Loucy (cell line): ENCODE data around the gene BCL3.

ENCODE experiments used
- EZH2phosphoT487 ChIP-seq: fragments of 200-600 bp; IDR thresholded peaks from 2 replicates; pipeline ENCODE4 v1.6.1; 2018; ENCODE audit warnings: antibody characterized with exemption, mild to moderate bottlenecking, moderate library complexity, borderline replicate concordance
- TF ChIP-seq, protein P1 (sequence below): fragments of 200-600 bp; sonication (generic); conservative IDR thresholded peaks from 2 replicates; pipeline ENCODE4 v1.5.1; 2014; ENCODE audit warnings: mild to moderate bottlenecking, antibody characterized with exemption, low read length

DNA sequence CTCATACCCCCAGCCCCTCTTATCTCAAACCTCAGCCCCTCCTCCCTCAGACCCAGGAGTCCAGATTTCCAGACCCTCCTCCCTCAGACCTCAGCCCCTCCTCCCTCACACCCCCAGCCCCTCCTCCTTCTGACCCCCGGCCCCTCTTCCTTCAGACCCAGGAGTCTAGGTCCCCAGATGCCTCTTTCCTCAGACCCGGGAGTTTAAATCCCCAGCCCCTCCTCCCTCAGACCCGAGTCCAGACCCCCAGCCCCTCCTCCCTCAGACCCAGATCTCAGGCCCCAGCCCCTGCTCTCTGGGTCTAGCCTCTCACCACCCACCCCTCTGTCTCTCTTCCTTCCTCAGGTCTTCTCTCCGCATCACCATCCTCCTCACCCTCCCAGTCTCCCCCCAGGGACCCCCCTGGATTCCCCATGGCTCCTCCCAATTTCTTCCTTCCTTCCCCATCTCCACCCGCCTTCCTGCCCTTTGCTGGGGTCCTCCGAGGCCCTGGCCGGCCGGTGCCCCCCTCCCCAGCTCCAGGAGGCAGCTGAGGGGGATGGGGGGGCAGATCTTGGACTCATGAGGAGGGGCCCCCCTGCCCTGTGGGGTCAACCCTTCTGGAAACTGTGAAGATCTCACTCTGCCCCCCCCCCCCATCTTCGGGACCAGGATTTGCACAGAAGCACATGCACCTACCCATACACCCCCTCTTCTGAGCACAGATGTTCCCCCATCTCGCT, 10.7 kb downstream of the BCL3 start:
- TF ChIP-seq, protein P1, sequence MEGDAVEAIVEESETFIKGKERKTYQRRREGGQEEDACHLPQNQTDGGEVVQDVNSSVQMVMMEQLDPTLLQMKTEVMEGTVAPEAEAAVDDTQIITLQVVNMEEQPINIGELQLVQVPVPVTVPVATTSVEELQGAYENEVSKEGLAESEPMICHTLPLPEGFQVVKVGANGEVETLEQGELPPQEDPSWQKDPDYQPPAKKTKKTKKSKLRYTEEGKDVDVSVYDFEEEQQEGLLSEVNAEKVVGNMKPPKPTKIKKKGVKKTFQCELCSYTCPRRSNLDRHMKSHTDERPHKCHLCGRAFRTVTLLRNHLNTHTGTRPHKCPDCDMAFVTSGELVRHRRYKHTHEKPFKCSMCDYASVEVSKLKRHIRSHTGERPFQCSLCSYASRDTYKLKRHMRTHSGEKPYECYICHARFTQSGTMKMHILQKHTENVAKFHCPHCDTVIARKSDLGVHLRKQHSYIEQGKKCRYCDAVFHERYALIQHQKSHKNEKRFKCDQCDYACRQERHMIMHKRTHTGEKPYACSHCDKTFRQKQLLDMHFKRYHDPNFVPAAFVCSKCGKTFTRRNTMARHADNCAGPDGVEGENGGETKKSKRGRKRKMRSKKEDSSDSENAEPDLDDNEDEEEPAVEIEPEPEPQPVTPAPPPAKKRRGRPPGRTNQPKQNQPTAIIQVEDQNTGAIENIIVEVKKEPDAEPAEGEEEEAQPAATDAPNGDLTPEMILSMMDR: no peak
- TF ChIP-seq EZH2phosphoT487: no peak
